ENCODE results near the gene NR1H2.
"Not testable (repeated sequence)": the region's sequence is repeated elsewhere in the genome, so short reads cannot be mapped to it uniquely, and the experiment has no call there.

The NR1H2 gene

GRCh38 chr19:50344661-50345318 is 31.5 kb upstream of the NR1H2 start:
- no peak overlapping the region for H3K27ac ChIP-seq
- no peak for DNase-seq (ENCODE audit: low read depth, low spot score)

- not testable (repeated sequence) for H3K27ac ChIP-seq; DNase-seq (ENCODE audit: low read depth, low spot score)
Observed at GRCh38 chr19:50347089-50347581, 29.1 kb upstream of the NR1H2 start.

GRCh38 chr19:50349277-50350057 is 26.8 kb upstream of the NR1H2 start:
- no peak for DNase-seq (ENCODE audit: low read depth, low spot score)
- H3K27ac ChIP-seq: peak overlapping the region; percentile 23

- no peak overlapping the region for H3K27ac ChIP-seq
- DNase-seq (ENCODE audit: low read depth, low spot score): no peak
Observed at GRCh38 chr19:50352242-50352641, 24.0 kb upstream of the NR1H2 start.

- not testable (repeated sequence) for DNase-seq (ENCODE audit: low read depth, low spot score); H3K27ac ChIP-seq
Observed at GRCh38 chr19:50353487-50353880, 22.8 kb upstream of the NR1H2 start.

GRCh38 chr19:50356691-50357177 is 19.5 kb upstream of the NR1H2 start:
- DNase-seq (ENCODE audit: low read depth, low spot score): no peak
- H3K27ac ChIP-seq: no peak overlapping the region

GRCh38 chr19:50357178-50358100 is 18.8 kb upstream of the NR1H2 start:
- H3K27ac ChIP-seq: peak overlapping the region; percentile 26
- no peak for DNase-seq (ENCODE audit: low read depth, low spot score)

GRCh38 chr19:50358483-50359327 is 17.6 kb upstream of the NR1H2 start:
- H3K27ac ChIP-seq: no peak overlapping the region
- DNase-seq (ENCODE audit: low read depth, low spot score): no peak

- no peak for DNase-seq (ENCODE audit: low read depth, low spot score)
- no peak overlapping the region for H3K27ac ChIP-seq
Observed at GRCh38 chr19:50359328-50359818, 16.9 kb upstream of the NR1H2 start.

GRCh38 chr19:50361290-50362029 is 14.8 kb upstream of the NR1H2 start:
- DNase-seq (ENCODE audit: low read depth, low spot score): no peak

GRCh38 chr19:50362030-50362412 is 14.2 kb upstream of the NR1H2 start:
- DNase-seq (ENCODE audit: low read depth, low spot score): no peak
- no peak overlapping the region for H3K27ac ChIP-seq

More at GRCh38 chr19:50361290-50362029, 14.8 kb upstream of the NR1H2 start:
- no peak overlapping the region for H3K27ac ChIP-seq

GRCh38 chr19:50362656-50363424 is 13.4 kb upstream of the NR1H2 start:
- DNase-seq (ENCODE audit: low read depth, low spot score): no peak

GRCh38 chr19:50365434-50366306 is 10.6 kb upstream of the NR1H2 start, which contains the start of gene NAPSA:
Gene NAPSA, minus strand, starts transcription at chr19:50365639. Its CDS starts 18 bp downstream, at chr19:50365621.
- no peak within 1 kb of the TSS for H3K27ac ChIP-seq

More at GRCh38 chr19:50362656-50363424, 13.4 kb upstream of the NR1H2 start:
- H3K27ac ChIP-seq: no peak overlapping the region

GRCh38 chr19:50368649-50369570 is 7.3 kb upstream of the NR1H2 start:
- peak overlapping the region; percentile 22 for H3K27ac ChIP-seq
- peak; percentile 43 for DNase-seq (ENCODE audit: low read depth, low spot score)

More at GRCh38 chr19:50365434-50366306, 10.6 kb upstream of the NR1H2 start, which contains the start of gene NAPSA:
- DNase-seq (ENCODE audit: low read depth, low spot score): no peak

GRCh38 chr19:50371914-50372475 is 4.3 kb upstream of the NR1H2 start:
- no peak overlapping the region for H3K27ac ChIP-seq
- DNase-seq (ENCODE audit: low read depth, low spot score): no peak
